OCI-M2 (cell line): ENCODE data around the gene SLC39A1.
"Not testable (repeated sequence)": the region's sequence is repeated elsewhere in the genome, so short reads cannot be mapped to it uniquely, and the experiment has no call there.

ENCODE experiments used
- DNase-seq: peaks from one replicate; lab custom pipeline; 2025; ENCODE audit not compliant: unreplicated experiment; lab: John Stamatoyannopoulos, UW

Gene SLC39A1, protein sequence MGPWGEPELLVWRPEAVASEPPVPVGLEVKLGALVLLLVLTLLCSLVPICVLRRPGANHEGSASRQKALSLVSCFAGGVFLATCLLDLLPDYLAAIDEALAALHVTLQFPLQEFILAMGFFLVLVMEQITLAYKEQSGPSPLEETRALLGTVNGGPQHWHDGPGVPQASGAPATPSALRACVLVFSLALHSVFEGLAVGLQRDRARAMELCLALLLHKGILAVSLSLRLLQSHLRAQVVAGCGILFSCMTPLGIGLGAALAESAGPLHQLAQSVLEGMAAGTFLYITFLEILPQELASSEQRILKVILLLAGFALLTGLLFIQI

GRCh38 chr1:153963030-153963849, at the start of gene SLC39A1:
Gene SLC39A1 (minus strand): TSS chr1:153963537. CDS start chr1:153962715, 822 bp downstream.
- peak; percentile 84 for DNase-seq

- not testable (repeated sequence) for DNase-seq
These were observed 49.2 kb upstream of the SLC39A1 start for GRCh38 chr1:154012543-154012942.

DNA sequence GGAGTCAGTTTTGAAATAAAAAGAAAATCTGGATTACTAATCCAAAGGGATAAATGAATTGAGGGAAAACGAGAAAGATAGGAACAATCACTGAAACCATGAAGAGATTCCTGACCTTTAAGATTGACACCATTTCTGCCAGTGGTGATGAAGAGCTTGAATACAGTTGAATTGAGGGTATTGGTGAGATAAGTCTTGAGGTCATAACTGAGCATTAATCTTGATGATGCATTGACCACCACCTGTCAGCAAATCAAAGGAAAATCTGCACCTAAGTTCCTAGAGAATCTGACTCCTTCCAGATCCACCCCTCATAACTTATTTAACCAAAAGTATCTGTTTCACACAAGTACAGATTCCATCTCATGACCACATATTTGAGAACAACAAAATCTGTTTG, 48.8 kb upstream of the SLC39A1 start:
- DNase-seq: no peak

GRCh38 chr1:154006136-154006535, 42.8 kb upstream of the SLC39A1 start:
- DNase-seq: no peak

- no peak for DNase-seq
These were observed 37.1 kb upstream of the SLC39A1 start for GRCh38 chr1:154000420-154000819.

DNA sequence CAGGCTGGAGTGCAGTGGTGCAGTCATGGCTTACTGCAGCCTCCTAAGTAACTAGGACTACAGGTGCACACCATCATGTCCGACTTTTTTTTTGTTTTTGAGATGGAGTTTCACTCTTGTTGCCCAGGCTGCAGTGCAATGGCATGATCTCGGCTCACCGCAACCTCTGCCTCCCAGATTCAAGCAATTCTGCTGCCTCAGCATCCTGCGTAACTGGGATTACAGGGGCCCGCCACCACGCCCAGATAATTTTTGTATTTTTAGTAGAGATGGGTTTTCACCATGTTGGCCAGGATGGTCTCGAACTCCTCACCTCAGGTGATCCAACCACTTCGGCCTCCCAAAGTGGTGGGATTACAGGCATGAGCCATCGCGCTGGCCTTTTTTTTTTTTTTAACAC, 33.5 kb upstream of the SLC39A1 start:
- not testable (repeated sequence) for DNase-seq

DNA sequence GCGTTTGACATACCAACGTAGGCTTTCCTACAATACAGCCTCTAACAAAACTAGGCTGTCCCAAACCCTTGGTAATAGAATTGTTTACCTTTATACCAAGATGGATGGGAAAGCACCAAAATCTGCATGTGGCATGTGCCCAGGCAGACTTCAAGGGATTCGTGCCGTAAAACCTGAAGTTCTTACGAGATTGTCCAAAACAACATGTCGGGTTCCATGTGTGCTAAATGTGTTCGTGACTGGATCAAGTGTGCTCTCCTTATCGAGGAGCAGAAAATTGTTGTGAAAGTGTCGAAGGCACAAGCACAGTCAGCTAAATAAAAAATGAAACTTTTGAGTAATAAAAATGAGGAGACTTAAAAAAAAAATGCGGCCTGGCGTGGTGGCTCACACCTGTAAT, 32.3 kb upstream of the SLC39A1 start:
- DNase-seq: no peak

DNA sequence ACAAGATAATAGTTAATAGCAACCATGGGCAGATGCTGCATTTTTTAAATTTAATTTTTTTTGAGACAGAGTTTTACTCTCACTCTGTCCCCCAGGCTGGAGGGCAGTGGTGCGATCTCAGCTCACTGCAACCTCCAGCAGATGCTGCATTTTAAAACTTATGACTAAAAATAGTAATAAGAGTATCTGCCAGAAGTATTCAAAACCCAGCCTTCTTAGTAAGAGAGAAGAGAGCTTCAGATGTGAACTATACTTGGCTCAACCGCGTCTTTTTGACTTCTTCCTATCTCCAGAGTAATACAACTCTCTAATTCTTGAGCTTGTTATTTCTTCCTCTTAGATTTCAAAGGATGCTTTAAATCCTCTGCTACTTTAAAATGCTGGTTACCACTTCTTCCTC, 31.9 kb upstream of the SLC39A1 start:
- DNase-seq: no peak

- DNase-seq: no peak
These were observed 28.5 kb upstream of the SLC39A1 start for GRCh38 chr1:153991806-153992205.

DNA sequence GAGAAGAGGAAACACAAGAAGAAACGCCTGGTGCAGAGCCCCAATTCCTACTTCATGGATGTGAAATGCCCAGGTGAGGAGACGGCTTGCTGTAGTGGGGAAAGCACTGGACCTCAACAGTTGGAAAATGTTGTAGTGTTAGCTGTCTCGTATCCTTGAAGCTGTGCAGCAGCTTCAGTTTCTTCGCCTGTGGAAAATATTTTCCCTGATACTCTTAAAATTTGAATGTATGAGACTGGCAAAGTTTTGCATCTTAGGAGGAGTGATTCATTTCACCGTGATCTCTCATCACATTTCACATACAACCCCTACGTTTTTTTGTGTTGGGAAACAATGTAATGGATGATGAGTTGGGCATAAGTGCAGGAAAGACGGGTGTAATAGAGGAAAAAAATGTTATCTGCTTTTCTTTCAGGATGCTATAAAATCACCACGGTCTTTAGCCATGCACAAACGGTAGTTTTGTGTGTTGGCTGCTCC, 27.9 kb upstream of the SLC39A1 start:
- DNase-seq: no peak

- peak; percentile 67 for DNase-seq
These were observed 27.3 kb upstream of the SLC39A1 start, which contains the start of gene RPS27 for GRCh38 chr1:153990468-153991150. Gene RPS27 (plus strand): TSS chr1:153990762. CDS start chr1:153990797, 35 bp downstream.

DNA sequence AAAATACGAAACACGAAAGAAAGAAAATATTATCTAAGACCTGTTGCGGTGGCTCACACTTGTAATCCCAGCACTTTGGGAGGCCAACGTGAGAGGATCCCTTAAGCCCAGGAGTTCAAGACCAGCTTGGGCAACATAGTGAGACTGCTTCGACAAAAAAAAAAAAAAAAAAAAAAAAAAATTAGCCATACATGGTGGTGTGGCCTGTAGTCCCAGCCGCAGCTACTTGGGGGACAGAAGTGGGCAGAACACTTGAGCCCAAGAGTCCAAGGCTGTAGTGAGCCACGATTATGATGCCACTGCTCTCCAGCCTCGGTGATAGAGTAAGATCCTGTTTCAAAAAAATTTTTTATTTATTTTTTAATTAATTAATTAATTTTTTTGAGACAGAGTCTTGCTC, 24.3 kb upstream of the SLC39A1 start:
- DNase-seq: no peak

GRCh38 chr1:153985941-153986761, 22.8 kb upstream of the SLC39A1 start, which contains the start of gene RAB13:
Gene RAB13 (minus strand): TSS chr1:153986339. CDS start chr1:153986236, 103 bp downstream.
- no peak for DNase-seq

- DNase-seq: no peak
These were observed 22.1 kb upstream of the SLC39A1 start for GRCh38 chr1:153985341-153985912.

- DNase-seq: no peak
These were observed 21.0 kb upstream of the SLC39A1 start for GRCh38 chr1:153984123-153984894.

GRCh38 chr1:153981735-153982134, 18.4 kb upstream of the SLC39A1 start:
- not testable (repeated sequence) for DNase-seq

GRCh38 chr1:153979091-153979490, 15.8 kb upstream of the SLC39A1 start:
- not testable (repeated sequence) for DNase-seq

GRCh38 chr1:153978274-153978909, 15.1 kb upstream of the SLC39A1 start:
- DNase-seq: no peak
